HG03575 (cell line): ENCODE data around the gene EGR4.

Experiments used
- ATAC-seq: cut with Tn5 transposase; IDR thresholded peaks from one replicate; pipeline ENCODE4 v1.9.1; 2021; ENCODE audit not compliant: unreplicated experiment, insufficient number of reproducible peaks, low FRiP score; ENCODE audit errors: extremely low read depth

EGR4 gene

DNA sequence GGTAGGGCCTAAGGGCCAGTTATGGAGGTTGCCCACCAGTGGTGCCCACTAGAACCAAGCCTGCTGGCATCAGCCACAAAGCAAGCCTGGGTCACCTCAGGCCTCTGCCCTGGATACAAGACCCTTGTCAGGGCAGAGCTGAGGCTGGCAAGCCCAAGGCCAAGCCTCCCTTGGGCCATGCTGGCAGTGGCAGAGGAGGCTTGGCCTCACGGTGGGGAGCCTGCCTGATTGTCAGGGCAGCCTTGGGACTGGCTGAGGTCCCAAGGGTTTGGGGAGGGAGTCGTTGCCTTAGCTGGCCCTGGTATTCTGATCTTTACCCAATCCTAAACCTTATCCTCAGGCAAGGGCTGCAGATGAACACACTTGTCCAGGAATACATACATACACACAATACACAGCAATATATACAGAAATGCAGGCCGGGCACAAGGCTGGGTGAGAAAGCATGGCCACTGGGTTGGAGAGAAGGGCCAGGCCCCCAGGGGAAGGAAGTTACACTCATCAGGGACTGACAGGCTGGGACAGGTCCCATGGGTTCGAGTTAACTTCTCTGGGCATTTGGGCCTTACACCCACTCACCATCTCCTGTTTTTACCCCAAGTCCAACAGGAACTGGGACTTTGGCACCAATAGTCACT is 38.2 kb downstream of the EGR4 start:
- no peak for ATAC-seq

- ATAC-seq, result no peak
These were observed 38.9 kb downstream of the EGR4 start for GRCh38 chr2:73254343-73255006.

- no peak for ATAC-seq
These were observed 39.4 kb downstream of the EGR4 start for GRCh38 chr2:73253901-73254300.

- no peak for ATAC-seq
These were observed 39.9 kb downstream of the EGR4 start for GRCh38 chr2:73253400-73253799.

- no peak for ATAC-seq
These were observed 40.9 kb downstream of the EGR4 start for GRCh38 chr2:73252238-73253027.

DNA sequence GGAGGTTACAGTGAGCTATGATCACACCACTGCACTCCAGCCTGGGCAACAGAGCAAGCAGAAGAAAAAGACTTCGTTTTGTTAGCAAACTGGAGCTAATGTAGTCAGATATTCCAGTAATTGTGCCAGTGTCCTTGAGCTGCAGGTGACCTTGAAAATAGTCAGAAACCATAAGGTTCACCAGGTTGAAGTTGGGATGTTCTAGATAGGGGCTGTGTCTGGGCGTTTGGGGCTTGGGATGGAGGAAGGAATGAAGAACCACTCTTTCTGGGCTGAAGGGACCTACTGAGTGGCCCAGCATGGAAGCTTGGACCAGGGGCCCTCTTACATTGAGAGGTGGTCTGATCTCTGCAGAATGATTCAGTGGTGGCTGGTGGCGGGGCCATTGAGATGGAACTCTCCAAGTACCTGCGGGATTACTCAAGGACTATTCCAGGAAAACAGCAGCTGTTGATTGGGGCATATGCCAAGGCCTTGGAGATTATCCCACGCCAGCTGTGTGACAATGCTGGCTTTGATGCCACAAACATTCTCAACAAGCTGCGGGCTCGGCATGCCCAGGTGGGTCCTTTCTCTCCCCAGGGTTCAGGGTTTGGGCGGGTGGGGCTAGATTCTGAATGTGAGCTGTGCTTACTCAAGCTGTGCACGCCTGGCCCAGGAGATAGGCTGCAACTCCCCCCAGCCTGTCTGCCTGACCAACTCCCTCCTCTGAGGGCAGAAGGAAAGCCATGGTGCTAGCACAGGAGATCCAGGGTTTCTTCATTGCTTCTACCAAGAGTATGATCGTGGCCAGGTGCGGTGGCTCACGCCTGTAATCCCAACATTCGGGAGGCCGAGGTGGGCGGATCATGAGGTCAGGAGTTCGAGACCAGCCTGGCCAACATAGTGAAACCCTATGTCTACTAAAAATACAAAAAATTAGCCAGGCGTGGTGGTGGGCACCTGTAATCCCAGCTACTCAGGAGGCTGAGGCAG is 42.2 kb downstream of the EGR4 start:
- ATAC-seq, result no peak

DNA sequence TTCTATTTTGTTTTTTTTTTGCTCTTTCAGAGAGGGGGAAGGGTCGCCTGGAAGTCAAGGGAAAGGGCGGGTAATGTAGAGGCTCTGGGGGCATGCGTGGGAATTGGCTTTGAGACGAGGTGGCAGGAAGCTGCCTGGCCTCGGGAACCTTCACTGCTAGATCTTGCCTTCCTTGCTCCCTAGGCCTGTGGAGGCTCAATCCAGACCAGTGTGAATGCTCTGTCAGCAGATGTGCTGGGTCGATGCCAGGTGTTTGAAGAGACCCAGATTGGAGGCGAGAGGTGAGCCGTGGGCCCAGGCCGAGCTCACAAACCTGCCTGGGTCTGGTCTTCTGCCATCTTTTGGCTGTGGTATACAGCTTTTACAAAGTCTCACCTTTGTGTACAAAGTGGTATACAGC is 43.7 kb downstream of the EGR4 start:
- no peak for ATAC-seq

- ATAC-seq, result no peak
These were observed 46.5 kb downstream of the EGR4 start for GRCh38 chr2:73246850-73247249.

DNA sequence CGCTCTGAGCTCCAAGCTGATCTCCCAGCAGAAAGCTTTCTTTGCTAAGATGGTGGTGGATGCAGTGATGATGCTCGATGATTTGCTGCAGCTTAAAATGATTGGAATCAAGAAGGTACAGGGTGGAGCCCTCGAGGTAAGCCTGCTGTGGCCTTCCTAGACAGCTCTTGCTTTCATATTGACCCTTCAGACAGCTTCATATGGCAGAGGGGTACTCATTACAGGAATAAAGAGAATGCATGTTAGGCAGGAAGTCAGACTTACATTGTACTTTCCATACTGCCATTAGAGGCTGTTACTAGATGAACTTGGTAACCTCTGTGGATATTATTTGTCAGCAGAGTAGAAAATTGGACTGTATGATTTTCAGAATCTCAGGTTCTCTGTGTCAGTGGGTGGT is 48.8 kb downstream of the EGR4 start:
- no peak for ATAC-seq

- ATAC-seq, result no peak
These were observed 49.3 kb downstream of the EGR4 start for GRCh38 chr2:73243884-73244570.
